Thyroid gland (tissue), 4 donors: ENCODE data around the gene ABTB2.

ENCODE experiments used
- POLR2A ChIP-seq, 2 donors: fragments of 450-650 bp; IDR thresholded peaks; one replicate each; pipeline ENCODE4 v1.6.1; 2017; ENCODE audit warnings: antibody characterized with exemption in 2 of 2, mild to moderate bottlenecking in 2 of 2, moderate library complexity in 1 of 2
- TF ChIP-seq, protein P1 (sequence below), 6 experiments: fragments of 200-600 bp in 3 of 6; fragments of 450-650 bp in 3 of 6; sonication (generic) in 3 of 6; IDR thresholded peaks; one replicate each; pipeline ENCODE4 v1.5.1; 2016 to 2019; ENCODE audit warnings: antibody characterized with exemption in 6 of 6, mild to moderate bottlenecking in 2 of 6, inconsistent platforms in 1 of 6, moderate library complexity in 1 of 6

DNA sequence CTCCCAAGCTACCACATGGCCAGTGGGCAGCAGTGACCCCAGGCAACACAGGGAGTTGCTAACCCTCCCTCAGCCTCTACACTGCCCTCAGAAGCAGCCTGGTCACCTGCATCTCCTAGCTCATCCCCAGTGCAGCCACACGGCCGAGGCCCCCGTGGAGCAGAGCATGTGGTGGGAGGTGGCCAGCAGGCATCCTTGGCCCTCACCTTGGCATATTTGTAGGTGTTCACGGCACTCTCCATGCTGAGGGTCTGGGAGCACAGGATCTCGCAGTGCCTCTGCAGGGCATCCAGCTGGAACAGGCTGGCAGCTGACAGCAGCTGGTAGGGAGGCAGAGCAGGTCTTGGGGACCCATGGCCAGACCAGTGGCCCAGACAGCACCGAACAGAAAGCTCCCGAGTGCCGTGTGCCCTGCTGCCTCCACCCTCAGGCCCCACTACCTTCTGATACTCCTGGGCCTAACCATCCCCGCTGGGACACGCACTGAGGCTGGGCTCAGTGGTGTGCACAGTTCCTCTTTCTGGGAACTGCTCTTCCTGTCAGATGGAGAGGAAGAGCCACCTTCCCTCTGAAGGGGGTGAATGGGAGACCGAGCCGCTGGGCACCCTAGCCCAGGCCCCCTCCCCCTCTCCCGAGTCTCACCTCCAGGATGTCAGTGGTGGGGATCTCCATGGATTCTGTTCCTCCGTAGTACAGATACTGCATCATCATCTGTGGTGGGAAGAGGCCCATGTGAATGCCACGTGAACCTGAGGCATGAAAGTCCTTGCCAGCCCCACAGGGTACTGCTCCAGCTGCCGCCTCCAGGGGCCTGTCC lies 203.5 kb downstream of the ABTB2 start:
- TF ChIP-seq, protein P1, sequence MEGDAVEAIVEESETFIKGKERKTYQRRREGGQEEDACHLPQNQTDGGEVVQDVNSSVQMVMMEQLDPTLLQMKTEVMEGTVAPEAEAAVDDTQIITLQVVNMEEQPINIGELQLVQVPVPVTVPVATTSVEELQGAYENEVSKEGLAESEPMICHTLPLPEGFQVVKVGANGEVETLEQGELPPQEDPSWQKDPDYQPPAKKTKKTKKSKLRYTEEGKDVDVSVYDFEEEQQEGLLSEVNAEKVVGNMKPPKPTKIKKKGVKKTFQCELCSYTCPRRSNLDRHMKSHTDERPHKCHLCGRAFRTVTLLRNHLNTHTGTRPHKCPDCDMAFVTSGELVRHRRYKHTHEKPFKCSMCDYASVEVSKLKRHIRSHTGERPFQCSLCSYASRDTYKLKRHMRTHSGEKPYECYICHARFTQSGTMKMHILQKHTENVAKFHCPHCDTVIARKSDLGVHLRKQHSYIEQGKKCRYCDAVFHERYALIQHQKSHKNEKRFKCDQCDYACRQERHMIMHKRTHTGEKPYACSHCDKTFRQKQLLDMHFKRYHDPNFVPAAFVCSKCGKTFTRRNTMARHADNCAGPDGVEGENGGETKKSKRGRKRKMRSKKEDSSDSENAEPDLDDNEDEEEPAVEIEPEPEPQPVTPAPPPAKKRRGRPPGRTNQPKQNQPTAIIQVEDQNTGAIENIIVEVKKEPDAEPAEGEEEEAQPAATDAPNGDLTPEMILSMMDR (IDR thresholded peaks at IDR 0.05) = no peak
- TF ChIP-seq POLR2A (IDR thresholded peaks at IDR 0.05) = no peak
